B cell (primary cell): ENCODE measurements around the gene GDF2. TPM values are rescaled to one million over a fixed set of nuclear protein-coding genes. Genes with fewer than 3 reads are reported as not detected.

Source experiments
- ATAC-seq: fragments of 200-7000 bp; cut with Tn5 transposase; one replicate; pipeline ENCODE4 v1.10.0; 2021; ENCODE audit warnings: low read depth, mild to moderate bottlenecking, moderate number of reproducible peaks, moderate library complexity
- CTCF ChIA-PET: fragments of 350-600 bp; sonication (Branson Sonifier 250); formaldehyde crosslinking; loops from one replicate; lab custom pipeline; 2021; ENCODE audit warnings: antibody characterized with exemption, inconsistent platforms; lab: Charles Lee
- POLR2A ChIA-PET: fragments of 350-600 bp; sonication (Branson Sonifier 250); formaldehyde crosslinking; loops from one replicate; lab custom pipeline; 2021; ENCODE audit warnings: antibody characterized with exemption; lab: Charles Lee
- DNase-seq: peaks from one replicate; pipeline ENCODE4 v3.0.0; 2013
- H2AFZ ChIP-seq: 2 replicates; pipeline ENCODE4 v1.6.1; 2012; ENCODE audit warnings: mild to moderate bottlenecking, low read depth, low read length; ENCODE audit not compliant: insufficient read depth, poor library complexity, severe bottlenecking
- H3K27ac ChIP-seq, 2 donors: 1 replicate in 1 of 2; 2 replicates in 1 of 2; pipeline ENCODE4 v1.5.1; 2012 to 2013; ENCODE audit warnings: low read length in 2 of 2, mild to moderate bottlenecking in 2 of 2, moderate library complexity in 1 of 2
- H3K27me3 ChIP-seq, 4 experiments: fragments of 200-600 bp in 1 of 4; sonication (generic) in 1 of 4; replicated peaks in 1 of 4; 1 replicate in 2 of 4; 2 replicates in 2 of 4; pipeline versions ENCODE4 v1.6.1 to v1.7.0; 2013 to 2016; ENCODE audit warnings: low read length in 3 of 4, mild to moderate bottlenecking in 2 of 4, mixed read lengths in 1 of 4, moderate library complexity in 1 of 4; ENCODE audit not compliant: insufficient read depth in 4 of 4, control insufficient read depth in 3 of 4; ENCODE audit errors: control extremely low read depth in 1 of 4
- H3K36me3 ChIP-seq, 2 experiments: replicated peaks in 1 of 2; 1 replicate in 1 of 2; 2 replicates in 1 of 2; pipeline versions ENCODE4 v1.6.1 to v1.7.1; 2013; ENCODE audit warnings: low read length in 1 of 2; ENCODE audit not compliant: insufficient read depth in 2 of 2, control insufficient read depth in 1 of 2; ENCODE audit errors: control extremely low read depth in 1 of 2, extremely low read depth in 1 of 2
- H3K4me1 ChIP-seq, 2 donors: fragments of 200-600 bp in 1 of 2; sonication (generic) in 1 of 2; 1 replicate in 1 of 2; 2 replicates in 1 of 2; pipeline versions ENCODE4 v1.5.1 to v1.6.1; 2013 to 2017; ENCODE audit warnings: low read length in 2 of 2; ENCODE audit not compliant: control insufficient read depth in 2 of 2, insufficient read depth in 2 of 2
- H3K4me2 ChIP-seq: replicated peaks from 2 replicates; pipeline ENCODE3; 2012; ENCODE audit warnings: mild to moderate bottlenecking, low read depth, low read length; ENCODE audit not compliant: poor library complexity, severe bottlenecking
- H3K4me3 ChIP-seq, 5 experiments: fragments of 200-600 bp in 1 of 5; sonication (generic) in 1 of 5; 1 replicate in 3 of 5; 2 replicates in 2 of 5; pipeline versions ENCODE4 v1.5.1 to v1.7.0; 2011 to 2016; ENCODE audit warnings: low read length in 4 of 5, mild to moderate bottlenecking in 4 of 5, low read depth in 2 of 5, control low read depth in 1 of 5, moderate library complexity in 1 of 5; ENCODE audit not compliant: insufficient read depth in 1 of 5; ENCODE audit errors: control extremely low read depth in 1 of 5, extremely low read depth in 1 of 5
- H3K79me2 ChIP-seq: fragments of 200-600 bp; sonication (generic); one replicate; pipeline ENCODE4 v1.6.0; 2016; ENCODE audit warnings: low read length; ENCODE audit not compliant: control insufficient read depth, insufficient read depth
- H3K9ac ChIP-seq: fragments of 200-600 bp; sonication (generic); 2 replicates; pipeline ENCODE4 v1.6.1; 2017; ENCODE audit warnings: mild to moderate bottlenecking, low read length, moderate library complexity
- H3K9me3 ChIP-seq, 3 donors: one replicate each; pipeline versions ENCODE4 v1.6.1 to v1.7.1; 2013; ENCODE audit warnings: low read length in 2 of 3; ENCODE audit not compliant: control insufficient read depth in 2 of 3, insufficient read depth in 1 of 3; ENCODE audit errors: control extremely low read depth in 1 of 3
- H4K20me1 ChIP-seq: 2 replicates; pipeline ENCODE4 v1.6.0; 2012; ENCODE audit warnings: mild to moderate bottlenecking, low read length; ENCODE audit not compliant: insufficient read depth, control insufficient read depth, poor library complexity, severe bottlenecking
- H3K27ac Mint-ChIP-seq: one replicate; pipeline ENCODE4 v1.8.0; 2021; ENCODE audit warnings: mixed read lengths
- H3K27me3 Mint-ChIP-seq: one replicate; pipeline ENCODE4 v1.8.0; 2021; ENCODE audit warnings: mixed read lengths
- H3K4me1 Mint-ChIP-seq: one replicate; pipeline ENCODE4 v1.8.0; 2021; ENCODE audit warnings: mixed read lengths
- H3K4me3 Mint-ChIP-seq: one replicate; pipeline ENCODE4 v1.8.0; 2021; ENCODE audit warnings: mixed read lengths
- H3K9me3 Mint-ChIP-seq: one replicate; pipeline ENCODE4 v1.8.0; 2022; ENCODE audit warnings: mixed read lengths; ENCODE audit not compliant: insufficient read depth
- EZH2 ChIP-seq: IDR thresholded peaks from 2 replicates; pipeline ENCODE4 v1.6.1; 2012; ENCODE audit warnings: borderline replicate concordance, low read depth, mild to moderate bottlenecking, moderate library complexity, low read length; ENCODE audit not compliant: insufficient read depth, poor library complexity, severe bottlenecking
- WGBS: methylation state at CpG from one replicate; pipeline ENCODE4 v1.1.5; 2013; ENCODE audit warnings: missing lambda C conversion rate; ENCODE audit not compliant: insufficient coverage; 5-methylcytosine and 5-hydroxymethylcytosine counted together
- intact Hi-C: fragments of 100-400 bp; cut with micrococcal nuclease; formaldehyde crosslinking; loops from one replicate; pipeline ENCODE4 v1.10.0; 2022
- polyA plus RNA-seq: library from polyadenylated mRNA; depleted of rRNA; stranded (reverse); fragments of >200 nt; gene quantifications from 2 replicates; pipeline ENCODE4 v1.2.3, GENCODE V29; 2012
- total RNA-seq, 2 donors: library from RNA; stranded (reverse); fragments of 120-200 nt in 1 of 2; gene quantifications; 1 replicate in 1 of 2; 2 replicates in 1 of 2; pipeline versions ENCODE4 v1.2.3 to v1.2.4, GENCODE V29; 2013 to 2022
- TF ChIP-seq, protein P1 (sequence below): fragments of 200-600 bp; IDR thresholded peaks from one replicate; pipeline ENCODE4 v1.8.0; 2022; ENCODE audit warnings: antibody characterized with exemption, mild to moderate bottlenecking

Gene GDF2
- total and polyA plus RNA-seq, 2 donors (not counting 1 experiment from before 2014, with no cell fraction given), result not detected

DNA sequence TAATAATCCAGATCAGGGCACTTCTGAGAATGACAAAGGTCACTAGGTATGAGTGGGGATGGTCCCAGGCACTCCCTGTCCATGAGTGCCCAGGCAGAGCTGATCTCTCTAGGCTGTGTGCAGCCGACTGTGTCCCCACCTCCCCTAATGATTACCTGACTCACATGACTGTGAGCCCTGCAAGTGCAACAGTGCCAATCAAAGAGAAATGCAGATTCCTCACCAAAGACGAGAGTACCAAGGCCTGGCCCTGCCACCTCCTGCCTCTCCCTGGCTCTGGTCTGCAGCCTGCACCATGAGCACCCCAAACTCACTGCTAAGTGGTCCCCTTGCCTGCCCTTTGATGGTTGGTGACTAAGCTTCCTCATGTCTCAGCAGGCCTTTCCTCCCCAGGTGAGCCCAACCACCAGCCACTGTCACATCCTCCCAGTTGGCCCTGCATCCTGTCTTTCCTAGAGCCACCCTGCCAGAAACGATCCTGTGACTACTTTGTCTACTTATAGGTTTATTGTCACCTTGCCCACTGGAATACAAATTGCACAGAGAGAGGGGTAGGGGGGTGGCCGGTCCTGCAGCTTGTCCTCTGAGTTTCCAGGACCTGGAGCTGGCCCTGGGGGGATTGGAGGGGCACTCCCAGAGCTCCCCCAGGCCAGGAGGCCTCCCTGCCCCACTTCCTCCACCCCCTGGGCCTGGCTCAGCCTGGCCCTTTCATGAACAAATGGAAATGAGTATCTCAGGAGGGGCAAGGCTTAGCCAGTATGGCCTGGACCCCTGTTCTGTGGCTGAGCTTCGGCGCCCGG, 44.7 kb upstream of the GDF2 start:
- no peaks in the 10 kb centered on the region for H3K36me3 ChIP-seq
- H3K9me3 ChIP-seq, result peaks cover 1 to 7% (median 4%) of the 10 kb centered on the region in 3 donors
- no peak overlapping the region for H3K9ac ChIP-seq
- H3K27me3 ChIP-seq, result peaks cover 0 to 4% (median 0%) of the 10 kb centered on the region in 4 experiments
- no peak for TF ChIP-seq EZH2
- TF ChIP-seq, protein P1, sequence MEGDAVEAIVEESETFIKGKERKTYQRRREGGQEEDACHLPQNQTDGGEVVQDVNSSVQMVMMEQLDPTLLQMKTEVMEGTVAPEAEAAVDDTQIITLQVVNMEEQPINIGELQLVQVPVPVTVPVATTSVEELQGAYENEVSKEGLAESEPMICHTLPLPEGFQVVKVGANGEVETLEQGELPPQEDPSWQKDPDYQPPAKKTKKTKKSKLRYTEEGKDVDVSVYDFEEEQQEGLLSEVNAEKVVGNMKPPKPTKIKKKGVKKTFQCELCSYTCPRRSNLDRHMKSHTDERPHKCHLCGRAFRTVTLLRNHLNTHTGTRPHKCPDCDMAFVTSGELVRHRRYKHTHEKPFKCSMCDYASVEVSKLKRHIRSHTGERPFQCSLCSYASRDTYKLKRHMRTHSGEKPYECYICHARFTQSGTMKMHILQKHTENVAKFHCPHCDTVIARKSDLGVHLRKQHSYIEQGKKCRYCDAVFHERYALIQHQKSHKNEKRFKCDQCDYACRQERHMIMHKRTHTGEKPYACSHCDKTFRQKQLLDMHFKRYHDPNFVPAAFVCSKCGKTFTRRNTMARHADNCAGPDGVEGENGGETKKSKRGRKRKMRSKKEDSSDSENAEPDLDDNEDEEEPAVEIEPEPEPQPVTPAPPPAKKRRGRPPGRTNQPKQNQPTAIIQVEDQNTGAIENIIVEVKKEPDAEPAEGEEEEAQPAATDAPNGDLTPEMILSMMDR, result no peak
- no peak overlapping the region for H3K27ac ChIP-seq
- CTCF ChIA-PET, result interaction anchor here (1.7 kb wide), 1 partner anchor 34 kb away, joined by 4 read pairs; no protein-coding TSS in a partner anchor
- Mint-ChIP-seq H3K9me3 (no peaks in the 10 kb centered on the region), H3K4me3 (no peak overlapping the region), H3K27me3 (peaks cover 27% of the 10 kb centered on the region), H3K4me1 (peaks cover 9% of the 10 kb centered on the region), H3K27ac (no peak overlapping the region)
- POLR2A ChIA-PET, result no interaction called here
- H4K20me1 ChIP-seq, result no peaks in the 10 kb centered on the region
- H3K79me2 ChIP-seq, result no peaks in the 10 kb centered on the region
- H3K4me3 ChIP-seq, result no peak overlapping the region
- WGBS, result 79% methylated on average over 5 of the region's 7 CpGs
- no peak overlapping the region for H2AFZ ChIP-seq
- no peak for ATAC-seq
- intact Hi-C loops, result no loop called here
- no peak for DNase-seq
- H3K4me1 ChIP-seq, result peaks cover 0 to 3% of the 10 kb centered on the region in 2 donors
- no peak overlapping the region for H3K4me2 ChIP-seq

DNA sequence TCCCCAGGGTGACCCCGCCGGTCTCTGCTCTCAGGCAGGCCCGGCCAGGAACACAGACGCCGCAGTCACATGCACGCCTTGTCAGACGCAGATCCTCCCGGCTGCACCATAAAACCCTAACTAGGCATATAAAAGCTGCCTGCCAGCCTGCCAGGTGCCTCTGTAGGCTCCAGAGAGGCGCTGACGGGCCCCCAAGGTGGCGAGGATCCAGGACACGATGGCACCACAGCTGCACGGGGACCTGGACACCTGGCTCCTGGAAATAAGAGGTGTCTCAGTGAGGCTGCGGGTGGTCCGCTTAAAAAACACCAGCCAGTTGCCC, 44.1 kb upstream of the GDF2 start:
- H3K9ac ChIP-seq, result no peak overlapping the region
- no peak overlapping the region for H3K4me3 ChIP-seq
- no peaks in the 10 kb centered on the region for H4K20me1 ChIP-seq
- TF ChIP-seq EZH2, result no peak
- POLR2A ChIA-PET, result no interaction called here
- peaks cover 0 to 3% of the 10 kb centered on the region in 2 donors for H3K4me1 ChIP-seq
- no peak overlapping the region for H3K27ac Mint-ChIP-seq
- CTCF ChIA-PET, result no interaction called here
- H3K27ac ChIP-seq, result no peak overlapping the region
- 94% methylated on average over 15 of the region's 15 CpGs for WGBS
- intact Hi-C loops, result no loop called here
- H3K27me3 Mint-ChIP-seq, result peaks cover 27% of the 10 kb centered on the region
- H3K79me2 ChIP-seq, result no peaks in the 10 kb centered on the region
- peaks cover under 1 to 4% (median 1%) of the 10 kb centered on the region in 3 donors for H3K9me3 ChIP-seq
- H3K4me3 Mint-ChIP-seq, result no peak overlapping the region
- no peaks in the 10 kb centered on the region for H3K9me3 Mint-ChIP-seq
- peaks cover 9% of the 10 kb centered on the region for H3K4me1 Mint-ChIP-seq
- no peak overlapping the region for H3K4me2 ChIP-seq
- ATAC-seq (no peak), DNase-seq (no peak)
- H3K27me3 ChIP-seq, result peaks cover 0 to 4% (median 0%) of the 10 kb centered on the region in 4 experiments
- H3K36me3 ChIP-seq, result no peaks in the 10 kb centered on the region
- no peak overlapping the region for H2AFZ ChIP-seq
